Fibroblast of mammary gland (primary cell): Measurements from ENCODE around the gene MBP.

Experiments
- DNase-seq: peaks from one replicate; pipeline ENCODE4 v3.0.0-alpha.2; 2010; ENCODE audit warnings: low read depth
- H3K4me3 ChIP-seq: 2 replicates; pipeline ENCODE4 v1.5.1; 2011; ENCODE audit warnings: low read depth, mild to moderate bottlenecking, low read length, moderate library complexity; ENCODE audit not compliant: control insufficient read depth
- CTCF ChIP-seq: conservative IDR thresholded peaks from 2 replicates; pipeline ENCODE4 v1.5.1; 2011; ENCODE audit warnings: low read depth, low read length, inconsistent platforms; ENCODE audit not compliant: control insufficient read depth, insufficient read depth

The MBP gene

GRCh38 chr18:77030201-77030600, 102.4 kb downstream of the MBP start:
- no peak for DNase-seq
- TF ChIP-seq CTCF = no peak
- H3K4me3 ChIP-seq = no peak overlapping the region

- no peak for TF ChIP-seq CTCF
- no peak overlapping the region for H3K4me3 ChIP-seq
- DNase-seq = no peak
These were observed 106.7 kb downstream of the MBP start for GRCh38 chr18:77025831-77026363.

- no peak for DNase-seq
- no peak for TF ChIP-seq CTCF
- no peak overlapping the region for H3K4me3 ChIP-seq
These were observed 107.5 kb downstream of the MBP start for GRCh38 chr18:77025123-77025522.

GRCh38 chr18:77024476-77024875, 108.1 kb downstream of the MBP start:
- DNase-seq = no peak
- TF ChIP-seq CTCF = no peak
- H3K4me3 ChIP-seq = no peak overlapping the region

GRCh38 chr18:77023102-77023782, 109.3 kb downstream of the MBP start:
- H3K4me3 ChIP-seq = no peak overlapping the region
- no peak for DNase-seq
- no peak for TF ChIP-seq CTCF

GRCh38 chr18:77022556-77022955, 110.0 kb downstream of the MBP start:
- no peak overlapping the region for H3K4me3 ChIP-seq
- no peak for TF ChIP-seq CTCF

More at GRCh38 chr18:77022556-77022955, 110.0 kb downstream of the MBP start:
- no peak for DNase-seq
